Activated T-helper 9 cell treated with anti-CD3 and anti-CD28 coated beads, Interleukin-2, amount 50 U/mL, for 16 hours (primary cell): ENCODE measurements around the gene PCP4L1.

Experiments used
- DNase-seq: peaks from one replicate; pipeline ENCODE4 v3.0.0-alpha.2; 2020; ENCODE audit warnings: low read depth

The PCP4L1 gene

DNA sequence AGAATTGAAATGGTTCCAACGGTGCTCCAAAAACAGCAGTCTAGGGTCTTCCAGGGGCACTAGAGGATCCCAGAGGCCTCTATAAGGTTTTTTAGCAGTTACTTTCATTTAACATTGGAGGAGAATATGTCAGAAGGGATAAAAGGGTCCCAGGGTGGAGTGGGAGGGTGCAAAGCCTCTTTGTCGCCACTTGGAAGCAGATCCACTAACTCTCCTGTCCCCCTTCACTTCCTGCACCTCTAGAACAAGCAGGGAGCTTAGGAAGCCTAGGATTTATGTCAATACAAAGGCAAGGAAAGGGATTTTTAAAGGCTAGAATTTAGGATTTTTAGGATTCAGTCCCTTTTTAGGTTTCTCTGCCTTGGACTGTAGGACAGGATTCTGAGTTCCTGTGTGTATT is 8.3 kb downstream of the PCP4L1 start:
- no peak for DNase-seq

DNA sequence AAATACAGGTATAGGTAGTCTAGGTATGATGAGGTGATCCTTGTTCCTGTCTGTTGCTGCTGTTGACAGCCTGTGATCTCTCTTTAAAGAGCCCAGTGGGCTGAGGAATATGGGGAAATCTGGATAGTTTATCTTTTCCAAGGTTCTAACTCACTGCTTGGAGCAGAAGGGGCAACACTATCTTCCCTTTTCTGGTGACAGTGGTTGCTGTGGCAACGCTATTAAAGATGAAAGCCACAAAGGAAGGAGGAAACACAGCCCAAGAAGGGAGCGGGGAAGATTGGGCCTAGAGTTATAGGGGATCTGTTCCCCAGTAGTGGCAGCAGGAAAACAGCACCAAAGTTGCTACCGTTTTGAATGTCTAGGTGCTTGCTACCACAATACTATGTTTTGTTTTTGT is 8.8 kb downstream of the PCP4L1 start:
- DNase-seq: no peak

DNA sequence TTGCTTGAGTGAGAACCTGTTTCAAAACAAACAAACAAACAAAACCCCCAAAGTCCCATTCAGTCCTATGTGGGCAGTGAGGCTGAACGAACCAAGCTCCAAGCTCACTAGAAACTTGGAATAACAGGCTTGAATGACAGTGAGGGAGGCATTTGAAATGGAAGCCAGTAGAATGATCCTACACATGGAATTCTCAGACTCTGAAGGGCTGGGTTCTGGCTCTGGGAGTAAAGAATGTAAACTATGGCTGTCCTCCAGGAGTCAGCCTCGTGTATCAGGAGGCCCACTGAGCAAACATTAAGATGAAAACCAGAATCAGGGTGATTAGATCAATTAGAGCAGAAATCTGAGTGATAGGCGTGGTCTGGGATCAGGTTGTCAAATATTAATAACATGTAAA is 14.9 kb downstream of the PCP4L1 start:
- DNase-seq: no peak

DNA sequence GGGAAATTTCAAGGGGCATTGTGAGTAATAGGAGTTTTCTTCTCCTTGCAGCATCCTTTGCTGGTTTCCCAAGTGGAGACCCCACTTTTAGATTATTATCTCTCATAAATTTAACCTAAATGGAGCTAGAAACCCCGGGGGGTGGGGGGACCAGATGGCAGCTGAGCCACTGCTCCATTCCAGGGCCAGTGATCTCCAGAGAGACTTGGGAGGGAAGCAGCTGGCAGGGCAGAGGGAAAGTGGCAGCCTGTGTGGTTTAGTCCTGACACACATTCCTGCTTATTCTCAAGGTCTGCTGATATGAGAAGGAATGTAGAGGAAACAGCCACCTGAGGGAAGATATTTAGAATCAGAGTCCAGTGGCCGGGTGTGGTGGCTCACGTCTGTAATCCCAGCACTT is 16.3 kb downstream of the PCP4L1 start:
- no peak for DNase-seq

DNA sequence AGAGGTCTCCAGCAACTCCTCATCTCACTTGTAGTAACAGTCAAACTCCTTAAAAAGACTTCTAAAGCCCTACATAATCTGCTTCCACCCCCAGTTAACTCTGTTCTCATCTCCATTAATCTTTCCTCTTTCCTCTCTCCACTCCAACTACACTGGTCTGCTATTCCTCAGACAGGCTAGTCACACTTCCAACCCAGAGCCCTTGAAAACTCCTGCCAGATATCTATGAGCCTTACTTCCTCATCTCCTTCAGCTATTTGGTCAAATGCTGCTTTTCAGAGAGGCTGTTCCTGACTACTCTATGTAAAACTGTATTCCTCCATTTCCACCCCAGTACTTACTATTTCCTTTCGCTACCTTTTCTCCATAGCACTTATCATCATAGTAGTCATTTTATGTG is 24.4 kb downstream of the PCP4L1 start:
- no peak for DNase-seq

DNA sequence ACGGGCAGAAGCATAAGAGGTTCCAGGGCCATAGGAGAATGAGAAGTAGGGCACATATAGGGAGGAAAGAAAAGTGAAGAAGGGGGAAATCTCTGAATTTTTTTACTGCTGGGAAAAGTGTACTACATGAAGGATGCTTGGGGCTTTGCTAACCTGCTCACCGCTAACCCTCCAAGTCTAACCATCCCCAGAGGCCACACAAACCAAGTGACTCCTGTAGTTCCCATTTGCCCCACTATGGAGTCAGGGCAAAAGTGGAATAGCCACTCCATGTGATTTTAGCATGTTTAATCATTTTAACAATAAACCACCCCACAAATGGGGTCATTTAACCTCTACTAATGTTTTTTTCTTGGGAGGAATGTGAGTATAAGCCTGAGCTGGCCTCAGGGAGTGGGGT is 26.6 kb downstream of the PCP4L1 start:
- DNase-seq: no peak

DNA sequence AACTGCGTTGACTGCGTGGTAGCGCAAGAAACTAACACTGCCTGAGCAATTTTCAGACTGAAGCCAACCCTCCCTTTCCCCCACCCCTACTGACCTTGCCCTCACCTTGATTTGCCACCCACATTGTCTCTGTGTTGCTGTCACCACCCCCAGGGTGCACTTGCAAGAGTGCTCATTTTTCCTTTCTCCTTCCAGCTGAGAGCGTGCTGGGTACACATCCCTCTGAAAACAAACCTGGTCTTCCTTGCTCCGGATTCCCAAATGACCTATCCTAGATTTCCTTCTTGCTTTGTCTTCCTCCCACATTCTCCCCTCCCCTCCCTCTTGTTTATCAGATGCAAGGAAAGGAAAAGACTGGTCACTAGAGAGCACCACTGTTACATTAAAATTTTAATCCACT is 27.0 kb downstream of the PCP4L1 start:
- DNase-seq: no peak

DNA sequence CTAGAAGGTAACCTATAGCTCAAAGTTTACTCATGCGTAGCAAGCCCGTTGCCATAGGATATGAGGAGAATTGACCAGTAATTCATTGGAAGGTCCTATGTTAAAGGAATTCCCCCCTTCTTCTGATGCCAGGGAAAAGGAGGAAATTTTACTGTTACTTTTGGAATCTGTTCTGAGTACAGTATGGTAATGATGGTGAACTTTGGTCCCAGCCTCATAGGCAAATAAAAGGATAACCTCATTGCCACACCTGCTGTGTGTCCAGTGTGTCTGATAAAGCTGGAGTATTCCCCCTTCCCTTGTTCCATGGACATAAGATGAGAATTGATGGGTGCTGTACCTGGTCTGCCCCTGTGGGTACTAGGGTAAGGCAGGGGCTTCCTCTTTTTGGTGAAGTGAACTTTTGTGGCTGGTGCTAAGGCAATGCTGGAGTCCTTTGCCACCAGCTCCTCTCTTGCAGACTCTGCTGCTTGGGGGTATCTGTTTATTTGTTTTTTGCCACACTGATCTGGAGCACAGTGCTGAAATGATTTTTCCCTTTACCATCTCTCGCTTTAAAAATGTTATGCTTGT is 29.0 kb downstream of the PCP4L1 start:
- DNase-seq: no peak

DNA sequence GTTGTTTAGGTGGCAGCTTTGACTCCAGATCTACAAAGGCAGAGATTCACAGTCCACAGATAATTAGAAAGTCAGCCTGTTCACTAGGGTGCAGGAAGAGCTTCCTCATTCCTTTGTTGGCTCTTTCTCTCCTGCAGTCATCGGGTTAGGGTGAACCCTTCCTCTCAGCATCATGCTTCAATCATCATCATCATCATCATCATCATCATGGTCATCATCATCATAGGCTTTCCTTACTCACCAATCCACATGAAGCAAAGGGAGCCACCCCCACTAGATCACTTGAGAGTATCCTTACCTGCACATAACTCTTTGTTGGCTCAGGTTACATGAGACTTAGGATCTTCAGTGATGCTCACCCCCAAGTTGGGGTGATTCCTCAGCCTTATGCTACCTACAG is 32.2 kb downstream of the PCP4L1 start:
- no peak for DNase-seq

DNA sequence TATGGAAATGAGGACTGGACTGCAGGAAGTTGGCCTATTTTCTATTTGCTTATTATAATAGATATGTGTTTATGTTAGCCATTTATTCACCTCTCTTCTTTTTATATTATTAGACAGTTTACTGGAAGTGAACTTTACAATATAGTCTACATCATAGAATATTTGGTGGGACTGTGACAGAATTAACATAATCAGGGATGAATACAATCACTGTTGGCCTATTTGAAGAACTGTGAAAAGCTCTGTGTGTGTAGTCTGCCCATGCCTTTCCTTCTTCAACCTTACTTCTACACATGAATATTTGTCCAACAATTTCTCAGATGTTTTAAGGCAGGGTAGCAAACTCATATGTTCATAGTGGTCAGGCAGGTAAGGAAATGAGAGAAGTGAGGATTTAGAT is 38.9 kb downstream of the PCP4L1 start:
- DNase-seq: no peak

DNA sequence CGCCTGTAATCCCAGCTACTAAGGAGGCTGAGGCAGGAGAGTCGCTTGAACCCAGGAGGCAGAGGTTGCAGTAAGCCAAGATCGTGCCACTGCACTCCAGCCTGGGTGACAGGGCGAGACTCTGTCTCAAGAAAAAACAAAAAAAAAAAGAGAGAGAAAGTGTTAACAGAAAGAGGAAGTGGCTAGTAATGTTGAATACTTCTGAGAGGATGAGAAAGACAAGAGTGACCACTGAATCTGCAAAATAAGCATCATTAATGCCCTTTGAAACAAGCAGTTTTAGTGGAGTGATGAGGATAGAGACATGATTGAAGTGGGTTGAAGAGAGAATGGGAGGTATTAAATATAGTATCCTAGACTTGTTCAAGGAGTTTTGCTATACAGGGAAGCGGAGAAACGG is 39.6 kb downstream of the PCP4L1 start:
- DNase-seq: no peak

DNA sequence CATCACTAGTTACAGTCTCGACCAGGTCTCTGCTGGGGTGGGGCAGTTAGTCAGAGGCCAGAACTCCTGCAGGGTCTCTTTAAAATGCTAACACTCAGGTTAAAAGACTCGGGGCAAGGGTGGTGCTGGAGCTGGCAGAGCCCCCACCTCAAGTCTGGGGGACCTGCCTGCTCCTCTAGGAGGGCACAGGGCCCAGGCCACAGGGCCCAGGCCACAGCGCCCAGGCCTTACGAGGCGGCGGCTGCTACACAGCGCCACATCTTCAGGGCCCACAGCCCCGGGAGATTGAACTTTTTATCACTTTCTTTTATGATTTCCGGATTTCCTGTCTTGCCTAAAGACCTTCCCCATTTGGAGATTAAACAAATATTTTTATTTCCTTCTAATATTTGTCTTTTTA is 40.8 kb downstream of the PCP4L1 start:
- no peak for DNase-seq

DNA sequence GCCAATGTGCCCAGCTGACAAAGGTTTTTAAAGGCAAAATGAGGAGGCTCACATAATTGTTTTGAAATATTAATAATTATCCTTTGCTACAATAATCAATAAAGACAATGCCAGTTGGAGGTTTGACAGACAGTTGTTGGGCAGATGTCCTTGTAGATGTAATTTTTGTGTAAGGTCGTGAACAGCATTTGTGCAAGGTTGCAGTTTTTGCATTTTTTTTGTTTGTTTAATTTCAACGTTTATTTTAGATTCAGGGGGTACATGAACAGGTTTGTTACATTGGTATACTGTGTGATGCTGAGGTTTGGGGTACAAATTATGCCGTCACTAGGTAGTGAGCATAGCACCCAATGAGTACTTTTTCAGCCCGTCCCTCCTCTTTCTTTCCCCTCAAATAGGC is 41.9 kb downstream of the PCP4L1 start:
- DNase-seq: no peak

DNA sequence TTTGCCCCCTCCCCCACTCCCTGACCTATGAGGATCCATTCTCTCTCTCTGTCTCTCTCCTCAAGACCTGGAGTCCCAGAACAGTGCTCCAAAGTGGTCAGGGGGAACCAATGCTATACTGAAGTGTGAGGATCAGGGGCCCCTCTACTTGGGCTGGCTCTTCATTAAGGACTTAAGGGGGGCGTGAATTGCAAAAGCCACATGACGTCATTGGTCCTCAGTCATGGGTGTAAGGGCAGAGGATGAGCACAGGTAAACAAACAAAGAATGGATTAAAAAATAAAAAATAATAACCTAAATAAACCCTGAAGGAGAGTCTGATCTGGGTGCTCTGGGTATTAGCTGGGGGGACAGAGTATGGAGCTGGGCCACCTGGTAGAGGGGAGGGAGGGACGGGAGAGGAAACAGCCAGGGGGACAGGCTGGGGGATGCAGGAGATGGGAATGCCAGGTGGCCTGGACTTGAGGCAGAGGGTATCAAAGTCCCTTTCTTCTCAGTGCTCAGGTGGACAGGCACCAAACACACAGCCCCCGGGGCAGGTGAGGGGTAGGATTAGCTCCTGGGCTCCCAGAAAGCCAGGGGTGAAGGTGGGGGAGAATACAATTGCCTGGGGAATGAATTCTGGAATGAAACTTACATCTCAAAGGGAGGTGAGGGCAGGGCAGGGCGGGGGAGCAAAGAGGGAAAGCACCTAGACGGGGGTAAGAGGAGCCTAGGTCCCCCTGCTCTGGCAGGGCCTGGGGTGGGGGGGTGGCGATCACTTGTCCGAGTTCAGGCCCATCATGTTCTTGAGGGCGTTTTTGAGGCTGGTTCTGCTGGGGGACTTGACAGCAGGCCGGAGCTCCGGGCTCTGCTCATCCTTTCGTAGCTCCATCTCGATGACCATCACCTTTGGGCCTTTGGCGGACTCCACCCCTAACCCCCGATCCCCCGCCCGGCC is 46.7 kb downstream of the PCP4L1 start:
- no peak for DNase-seq

DNA sequence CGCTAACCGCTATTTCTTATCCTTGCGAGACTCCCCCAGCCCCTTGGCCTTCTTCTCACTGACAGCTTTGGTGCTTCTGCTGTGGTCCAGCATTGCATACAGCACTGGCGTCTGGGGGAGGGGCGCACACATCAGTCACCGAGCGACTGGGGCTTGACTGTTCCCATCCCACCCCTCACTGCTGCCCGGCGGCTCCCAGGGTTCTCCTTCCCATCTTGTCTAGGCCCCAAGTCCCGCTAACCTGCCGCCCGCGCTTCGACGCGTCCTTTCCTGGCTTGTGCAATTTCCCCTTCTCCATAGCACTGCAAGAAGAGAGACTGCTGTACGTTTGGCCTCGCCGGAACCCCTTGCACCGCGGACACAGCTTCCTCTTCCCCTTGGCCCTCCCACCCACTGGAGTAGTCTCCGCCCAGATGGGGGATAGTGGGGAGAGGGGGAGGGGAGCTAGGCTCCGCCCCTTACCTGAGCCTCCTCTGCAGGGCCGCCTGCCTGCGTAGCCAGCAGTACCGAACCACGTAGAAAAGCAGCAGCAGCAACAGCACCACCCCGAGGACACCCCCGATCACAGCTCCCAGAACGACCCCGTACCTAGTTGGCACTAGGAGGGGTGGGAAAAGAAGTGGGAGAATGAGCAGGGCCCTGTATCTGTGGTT is 47.4 kb downstream of the PCP4L1 start:
- peak; percentile 77 for DNase-seq

DNA sequence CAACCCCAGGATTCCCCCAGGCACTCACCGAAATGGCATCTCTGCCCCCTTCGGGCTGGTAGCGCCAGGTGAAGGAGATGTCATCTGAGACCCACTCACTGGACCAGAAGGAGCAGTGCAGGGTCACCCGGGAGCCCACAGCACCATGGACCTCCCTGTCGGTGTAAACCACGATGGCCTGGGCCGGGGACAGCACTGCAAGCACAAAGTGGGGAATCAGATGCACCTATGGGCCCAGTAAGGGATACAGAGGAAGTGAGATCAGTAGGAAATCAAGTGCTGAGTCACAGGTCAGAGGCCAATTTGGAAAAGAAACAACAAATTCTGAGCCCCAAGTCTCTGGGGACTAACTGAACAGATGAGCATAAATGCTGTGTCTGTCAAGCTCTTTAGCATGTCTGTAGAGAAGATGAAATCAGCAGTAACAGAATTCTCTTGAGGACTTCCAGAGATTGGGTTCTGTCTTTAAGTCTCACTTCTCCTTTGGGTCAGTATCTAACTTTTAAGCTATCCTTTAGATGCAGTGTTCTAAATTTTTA is 48.8 kb downstream of the PCP4L1 start:
- DNase-seq: peak; percentile 1

DNA sequence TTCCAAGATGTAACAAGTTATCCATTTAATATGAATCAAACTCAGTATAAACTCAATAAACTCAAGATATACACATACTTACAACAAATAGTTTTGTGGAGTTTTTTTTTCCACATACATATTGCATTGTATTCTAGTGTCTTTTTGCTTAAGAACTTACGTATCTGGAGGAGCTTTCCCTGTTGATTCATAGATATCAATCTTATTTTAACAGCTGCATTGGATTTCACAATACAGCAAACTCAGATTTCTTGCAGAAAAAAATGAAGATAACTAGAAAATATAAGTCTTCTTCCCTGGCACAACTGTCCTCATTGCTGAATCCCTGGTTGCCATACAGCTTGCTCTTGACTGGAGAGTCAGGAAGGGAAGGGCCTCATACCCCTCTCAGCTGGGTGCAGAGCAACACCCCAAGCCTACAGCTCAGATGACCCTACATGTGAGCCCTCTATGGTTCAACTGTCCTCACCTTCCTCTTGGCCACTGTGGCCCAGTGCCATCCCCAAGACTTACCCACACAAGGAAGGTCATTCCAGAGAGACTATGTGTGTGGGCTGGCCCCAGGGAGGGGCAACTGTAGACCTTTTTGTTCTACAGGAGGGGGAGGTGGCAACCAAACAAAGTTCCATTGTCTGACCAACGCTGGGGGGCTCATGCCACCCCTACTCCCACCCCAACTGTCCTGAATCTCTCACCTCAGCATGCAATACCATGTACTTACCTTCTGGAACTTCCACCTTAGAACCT is 49.5 kb downstream of the PCP4L1 start:
- no peak for DNase-seq

DNA sequence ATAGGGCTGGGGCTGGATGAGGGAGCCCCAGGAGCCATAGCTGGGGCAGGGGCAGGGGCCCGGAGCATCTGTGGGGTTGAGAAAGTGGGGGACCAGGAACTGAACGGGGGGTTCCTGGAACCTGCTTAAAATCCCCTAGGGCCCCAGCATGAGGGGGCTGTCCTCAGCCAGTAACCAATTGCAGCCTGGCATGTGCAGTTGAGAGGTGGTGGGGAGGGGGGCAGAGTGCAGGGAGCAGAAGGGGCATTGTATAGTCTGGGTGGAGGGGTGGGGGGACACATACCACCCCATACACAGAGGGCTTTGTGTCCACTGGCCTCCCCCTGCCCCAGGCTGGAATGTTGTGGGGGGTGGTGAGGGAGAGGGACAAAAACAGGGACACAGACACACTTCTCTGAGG is 51.3 kb downstream of the PCP4L1 start, which contains the start of gene MPZ:
MPZ (minus strand) TSS at position 101 of the 400 bp plus-strand sequence; CDS start at position 38, 63 bp downstream.
- no peak for DNase-seq

DNA sequence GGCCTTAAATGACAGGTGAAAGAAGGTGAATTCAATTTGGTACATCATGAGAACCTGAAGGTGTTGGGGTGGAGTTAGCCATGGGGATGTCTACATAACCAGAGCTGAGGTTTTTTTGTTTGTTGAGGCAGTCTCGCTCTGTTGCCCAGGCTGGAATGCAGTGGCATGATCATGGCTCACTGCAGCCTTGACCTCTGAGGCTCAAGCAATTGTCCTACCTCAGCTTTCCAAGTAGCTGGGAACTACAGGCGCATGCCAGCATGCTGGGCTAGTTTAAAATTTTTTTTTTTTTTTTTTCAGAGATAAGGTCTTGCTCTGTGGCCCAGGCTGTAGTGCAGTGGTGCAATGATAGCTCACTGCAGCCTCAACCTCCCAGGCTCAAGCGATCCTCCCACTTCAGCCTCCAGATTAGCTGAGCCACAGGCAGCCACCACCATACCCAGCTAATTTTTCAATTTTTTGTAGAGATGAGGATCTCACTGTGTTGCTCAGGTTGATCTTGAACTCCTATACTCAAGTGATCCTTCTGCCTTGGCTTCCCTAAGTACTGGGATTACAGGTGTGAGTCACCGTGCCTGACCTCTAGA is 53.1 kb downstream of the PCP4L1 start:
- DNase-seq: no peak

DNA sequence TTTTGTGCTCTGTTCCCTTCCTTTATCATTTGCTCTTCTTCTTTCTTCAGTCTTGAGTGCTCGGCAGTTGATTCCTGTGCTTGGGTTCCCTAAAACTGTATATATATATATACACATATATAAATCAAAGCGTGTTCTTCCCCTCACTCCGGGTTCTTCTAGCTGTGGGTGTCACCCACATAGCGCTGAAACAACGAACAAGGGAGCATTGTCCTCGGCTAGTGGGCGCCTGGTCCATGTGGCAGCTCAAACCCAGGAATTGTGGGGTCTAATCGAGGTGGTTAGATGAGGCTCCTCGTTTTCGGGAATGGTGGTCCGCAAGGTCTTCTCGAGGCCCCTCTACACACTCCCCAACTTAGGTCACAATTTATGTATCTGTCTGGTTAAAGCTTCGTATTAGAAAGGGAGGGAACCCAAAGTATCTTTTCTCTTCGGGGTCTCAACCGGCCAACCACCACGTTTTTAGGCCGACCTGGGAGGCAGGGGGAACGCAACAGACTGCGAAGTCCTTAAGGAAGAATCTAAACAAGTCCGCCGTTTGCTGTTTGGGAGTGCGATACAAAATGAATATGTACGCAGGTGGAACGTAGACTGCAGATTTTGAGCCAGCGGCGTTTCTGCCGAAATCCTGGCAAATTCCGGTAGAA is 55.1 kb downstream of the PCP4L1 start:
- DNase-seq: no peak
